Activated CD8-positive, alpha-beta memory T cell treated with anti-CD3 and anti-CD28 coated beads, Interleukin-2, amount 50 U/mL, for 1 hour (primary cell): ENCODE results near the gene CBX8.

Experiments
- DNase-seq: peaks from one replicate; pipeline ENCODE4 v3.0.0-alpha.2; 2020; ENCODE audit errors: extremely low read depth

CBX8 gene

DNA sequence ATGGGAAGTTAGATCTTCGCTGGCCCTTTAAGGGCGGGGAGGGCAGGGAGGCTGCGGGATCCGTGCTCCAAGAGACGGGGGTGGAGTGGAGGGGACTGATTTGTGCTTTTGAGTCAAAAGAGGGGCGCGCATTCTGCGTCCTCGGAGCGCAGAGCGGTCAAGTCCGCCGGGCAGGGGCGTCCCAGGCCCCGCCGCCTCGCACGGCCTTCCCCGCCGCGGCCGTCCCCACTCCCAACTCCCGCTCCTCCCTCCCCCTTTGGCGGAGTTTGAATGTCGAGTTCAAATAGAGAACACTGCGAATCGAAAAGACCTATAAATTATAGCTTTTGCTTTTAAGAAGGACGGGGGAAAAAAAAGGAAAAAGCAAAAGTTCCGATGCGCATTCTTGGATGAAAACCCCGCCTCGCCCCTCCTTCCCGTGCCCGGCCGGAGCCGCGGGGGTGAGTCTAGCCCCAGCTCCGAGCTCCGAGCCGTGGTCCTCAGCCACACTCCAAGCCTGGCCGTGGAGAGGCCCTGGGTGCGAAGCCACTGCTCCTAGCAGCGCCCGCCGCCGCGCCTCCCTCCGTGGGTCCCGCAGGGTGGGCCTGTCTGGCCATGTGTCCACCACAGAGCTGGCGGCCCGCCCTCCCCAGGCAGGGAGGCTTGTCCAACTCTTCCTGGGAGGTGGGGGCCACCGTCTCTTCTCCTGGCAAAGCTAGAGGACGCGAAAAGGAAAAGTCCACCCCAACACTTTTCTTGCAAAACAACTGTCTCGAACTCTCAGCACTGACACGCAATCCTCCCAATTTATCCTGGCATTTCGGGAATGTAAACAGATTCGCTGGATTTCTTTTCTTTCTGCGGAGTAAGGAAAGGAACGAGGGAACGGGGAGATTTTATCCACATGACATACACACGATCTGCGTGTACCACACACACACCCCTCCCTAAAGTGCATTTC, 3.6 kb downstream of the CBX8 start:
- DNase-seq = no peak

GRCh38 chr17:79792341-79792871, 4.5 kb downstream of the CBX8 start:
- DNase-seq = no peak

GRCh38 chr17:79791735-79792161, 5.1 kb downstream of the CBX8 start:
- no peak for DNase-seq

DNA sequence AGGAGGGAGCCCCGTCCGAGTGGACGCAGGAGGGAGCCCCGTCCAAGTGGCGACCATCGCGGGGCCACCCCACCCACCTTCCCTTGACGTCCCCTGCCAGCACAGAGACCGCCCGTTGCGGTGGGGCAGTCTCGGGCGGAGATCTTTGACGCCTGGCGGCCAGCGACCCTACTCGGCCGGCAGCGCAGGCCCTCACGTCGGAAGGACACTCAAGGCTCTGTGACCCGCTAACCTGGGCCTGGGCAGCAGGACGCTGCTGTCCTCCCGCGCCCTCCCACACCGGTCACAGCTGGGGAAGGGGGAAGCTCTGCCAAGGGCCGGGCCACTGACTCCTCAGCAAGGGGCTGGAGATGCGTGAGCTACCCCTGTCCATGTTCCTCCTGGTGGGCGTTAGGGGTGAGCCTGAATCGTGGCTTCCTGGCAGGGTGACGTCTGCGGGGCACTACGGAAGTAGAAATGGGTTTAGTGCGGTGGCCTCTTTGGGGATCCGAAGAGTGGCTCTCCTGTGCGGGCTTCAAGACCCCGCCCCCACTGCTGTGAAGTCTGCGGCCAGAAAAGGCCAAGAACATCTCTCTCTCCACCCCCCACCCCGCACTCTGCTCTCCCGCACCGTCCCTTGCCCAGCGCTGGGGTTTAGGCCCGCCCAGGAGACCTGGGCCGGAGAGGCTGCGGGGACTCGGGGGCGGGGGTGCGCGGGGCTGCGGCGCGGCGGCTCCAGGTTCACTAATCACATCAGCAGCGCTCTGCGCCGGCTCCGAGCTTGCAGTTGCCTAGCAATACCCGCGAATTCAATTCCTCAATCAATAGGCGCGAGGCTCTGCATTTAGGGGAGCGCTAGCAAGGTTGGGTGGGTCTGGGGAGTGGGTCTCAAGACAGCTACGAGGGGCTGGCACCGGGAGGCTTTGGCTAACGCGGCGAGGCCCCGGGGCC, 5.8 kb downstream of the CBX8 start:
- DNase-seq = no peak

GRCh38 chr17:79789943-79790804, 6.7 kb downstream of the CBX8 start:
- DNase-seq = no peak

- no peak for DNase-seq
Observed at GRCh38 chr17:79788989-79789942, 7.6 kb downstream of the CBX8 start.

DNA sequence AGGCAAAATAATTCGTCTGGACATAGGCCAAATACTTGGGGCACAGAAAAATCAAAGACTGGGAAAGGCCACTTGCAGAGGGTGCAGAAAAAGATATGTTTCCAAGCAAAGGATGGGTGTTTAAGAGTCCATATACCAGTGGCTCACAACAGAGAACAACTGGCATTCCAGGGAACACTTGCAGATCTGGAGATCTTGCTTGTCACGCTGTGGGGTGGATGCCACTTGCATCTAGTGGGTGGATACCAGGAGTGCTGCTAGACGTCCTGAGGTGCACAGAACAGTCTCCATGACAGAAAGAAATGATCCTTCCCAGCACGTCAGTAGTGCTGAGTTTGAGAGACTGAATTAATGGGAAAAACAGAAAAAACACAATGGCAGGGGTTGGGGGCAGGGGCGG, 8.4 kb downstream of the CBX8 start:
- no peak for DNase-seq

- DNase-seq = no peak
Observed at GRCh38 chr17:79786930-79787643, 9.8 kb downstream of the CBX8 start.

DNA sequence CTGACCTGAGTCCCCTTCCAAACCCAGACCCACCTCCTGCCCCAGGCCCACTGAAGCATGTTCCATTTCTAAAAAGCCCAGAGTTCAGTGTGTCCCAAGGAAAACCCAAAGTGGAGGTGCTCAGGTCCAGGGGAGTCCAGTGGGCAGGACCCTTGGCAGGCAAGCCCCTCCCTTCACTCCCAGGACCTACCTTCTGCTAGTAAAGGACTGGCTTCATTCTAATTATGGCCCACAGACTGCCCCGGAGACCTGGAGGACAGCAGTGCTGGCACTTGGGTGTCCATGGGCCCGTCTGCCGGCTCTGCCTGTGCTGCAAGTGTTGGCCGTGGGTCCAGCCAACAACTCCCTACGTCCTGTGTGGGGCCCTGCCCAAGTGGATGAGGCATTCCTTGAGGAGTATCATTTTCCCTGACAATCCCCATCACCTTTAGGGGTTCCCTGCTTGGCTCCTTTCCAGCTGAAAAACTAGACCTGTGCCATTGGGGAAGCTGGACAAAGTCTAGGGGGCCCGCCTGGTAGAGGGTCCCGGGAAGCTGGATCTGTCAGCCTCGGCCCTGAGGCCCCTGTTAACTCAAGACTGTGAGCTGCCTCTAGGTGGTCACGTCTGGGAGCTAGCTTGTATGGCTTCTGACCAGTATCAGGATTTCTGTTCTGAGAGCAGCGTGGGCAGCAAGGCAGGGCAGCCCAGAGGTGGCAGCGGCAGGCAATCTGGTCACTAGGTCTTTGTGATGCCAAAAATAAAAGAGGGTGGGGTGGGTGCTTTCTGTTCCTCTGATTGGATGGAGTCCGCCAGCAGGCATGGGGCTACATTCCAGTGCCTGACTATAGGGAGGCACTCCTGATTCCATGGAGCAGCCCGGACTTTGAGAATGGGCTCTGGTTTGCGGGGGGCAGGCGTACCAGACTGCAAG, 10.7 kb downstream of the CBX8 start:
- no peak for DNase-seq

GRCh38 chr17:79785017-79785899, 11.6 kb downstream of the CBX8 start:
- DNase-seq = no peak

GRCh38 chr17:79784353-79785016, 12.4 kb downstream of the CBX8 start:
- no peak for DNase-seq

- no peak for DNase-seq
Observed at GRCh38 chr17:79783891-79784290, 13.0 kb downstream of the CBX8 start.

DNA sequence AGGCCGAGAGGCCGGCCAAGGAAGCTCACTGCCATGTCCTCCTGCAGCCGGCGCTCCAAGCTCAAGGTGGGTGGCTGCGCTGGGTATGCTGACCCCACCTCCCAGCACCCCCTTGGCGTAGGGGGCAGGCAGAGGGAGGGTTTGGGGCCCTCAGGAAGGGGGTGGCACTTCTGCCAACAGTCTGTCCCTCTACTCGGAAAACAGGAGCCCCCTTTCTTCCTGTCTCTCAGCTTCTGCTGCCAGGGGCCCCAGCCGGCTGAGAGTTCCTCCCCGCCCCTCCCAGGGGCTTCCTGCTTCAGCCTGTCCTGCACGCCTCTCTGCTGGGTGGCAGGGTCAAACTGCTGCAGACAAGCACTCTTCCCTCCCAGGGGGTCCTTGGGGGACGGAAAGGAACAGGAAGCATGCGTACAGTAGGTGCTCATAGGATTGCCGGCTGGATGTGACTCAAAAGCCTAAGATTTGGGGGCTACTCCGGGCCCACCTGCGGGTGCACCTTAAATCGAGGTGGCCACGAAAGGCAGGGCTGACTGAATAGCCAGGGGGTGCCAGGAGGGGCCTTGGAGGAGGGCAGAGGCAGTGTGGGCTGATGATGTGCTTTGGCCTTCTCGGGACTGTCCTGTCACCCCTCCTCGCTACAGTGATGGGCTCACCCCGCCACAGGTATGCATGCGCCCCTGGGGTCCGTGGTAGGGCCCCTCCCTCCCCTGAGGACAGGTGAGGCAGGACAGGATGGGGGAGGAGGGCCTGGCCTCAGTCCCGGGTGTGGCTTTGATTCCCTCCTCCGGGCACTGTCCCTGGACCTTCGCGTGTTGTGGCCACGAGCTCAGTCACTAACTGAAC, 14.9 kb downstream of the CBX8 start:
- DNase-seq = no peak

DNA sequence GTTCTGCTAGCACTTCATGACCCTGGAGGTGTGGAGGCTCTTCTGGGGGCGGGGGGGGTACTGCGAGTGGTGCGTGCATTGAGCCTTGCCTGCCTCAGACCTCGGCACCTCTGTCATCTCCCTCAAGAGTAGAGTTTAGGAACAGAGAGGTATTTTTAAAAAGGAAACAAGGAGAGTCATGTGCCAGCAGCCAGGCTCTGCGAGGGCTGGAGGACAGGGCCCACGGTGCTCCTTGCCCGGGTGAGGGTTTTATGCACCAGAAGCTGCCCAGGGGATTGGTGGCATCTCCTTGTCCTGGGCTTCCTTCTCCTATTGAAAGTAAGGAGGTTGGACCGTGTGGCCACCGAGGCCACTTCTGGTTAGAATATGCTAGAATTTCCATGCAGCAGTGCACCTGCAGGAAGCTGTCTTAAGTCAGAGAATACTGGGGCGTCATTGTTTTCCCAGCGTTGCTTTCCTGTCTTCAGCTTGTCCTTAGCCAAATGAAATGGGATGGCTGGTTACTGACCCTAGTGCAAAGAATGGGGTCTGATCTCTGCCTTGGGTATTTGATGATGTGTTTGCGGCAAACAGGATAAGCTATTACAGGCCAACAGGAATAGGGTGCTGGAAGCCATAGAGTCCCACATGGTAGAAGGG, 15.7 kb downstream of the CBX8 start:
- no peak for DNase-seq

DNA sequence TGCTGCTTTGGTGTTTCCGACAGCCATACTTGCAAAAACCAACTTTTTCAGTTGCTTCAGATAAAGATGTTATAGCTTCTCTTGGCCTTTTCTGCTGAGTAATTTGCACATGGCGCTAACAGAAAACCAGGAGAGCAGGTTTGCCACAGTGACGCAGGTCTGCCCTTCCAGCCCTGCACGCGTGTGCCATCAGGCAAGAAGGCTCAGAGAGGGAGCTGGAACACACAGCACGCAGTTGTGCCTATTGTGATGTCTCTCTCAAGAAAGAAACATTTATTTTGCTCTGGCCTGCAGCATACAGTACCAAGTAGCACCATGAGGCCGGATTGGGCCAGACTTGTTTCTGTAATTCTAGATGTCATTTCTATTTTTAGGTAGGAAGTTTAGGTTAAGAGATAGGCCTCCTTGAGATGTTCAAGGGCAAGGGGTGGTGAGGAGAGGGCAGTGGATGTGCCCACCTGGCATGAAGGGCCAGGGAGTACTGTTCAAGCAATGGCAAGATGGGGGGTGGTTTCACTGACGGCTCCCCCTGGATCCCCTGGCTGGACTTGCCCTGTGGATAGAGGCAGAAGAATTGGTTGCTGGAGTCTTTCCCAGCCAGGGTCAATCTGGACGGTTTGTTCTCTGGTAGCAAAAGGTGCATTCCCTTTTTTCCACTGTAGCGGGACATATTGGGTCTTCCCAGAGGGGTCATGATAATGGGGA, 17.1 kb downstream of the CBX8 start:
- no peak for DNase-seq
